Retinal pigment epithelial cell (primary cell): Measurements from ENCODE around the gene OR52E6.

Source experiments
- DNase-seq: peaks from one replicate; pipeline ENCODE4 v3.0.0-alpha.2; 2010; ENCODE audit warnings: low read depth
- H3K4me3 ChIP-seq: 2 replicates; pipeline ENCODE4 v1.5.1; 2011; ENCODE audit warnings: mild to moderate bottlenecking, low read length, control low read depth, moderate library complexity
- CTCF ChIP-seq: conservative IDR thresholded peaks from 2 replicates; pipeline ENCODE4 v1.5.1; 2011; ENCODE audit warnings: low read depth, low read length, control low read depth, inconsistent platforms

OR52E6 gene

GRCh38 chr11:5807580-5807979 is 34.1 kb downstream of the OR52E6 start:
- H3K4me3 ChIP-seq: no peak overlapping the region
- no peak for DNase-seq
- no peak for TF ChIP-seq CTCF

GRCh38 chr11:5803982-5804381 is 37.7 kb downstream of the OR52E6 start:
- TF ChIP-seq CTCF: no peak
- H3K4me3 ChIP-seq: no peak overlapping the region
- DNase-seq: no peak

- no peak overlapping the region for H3K4me3 ChIP-seq
- no peak for DNase-seq
- no peak for TF ChIP-seq CTCF
These were observed 45.2 kb downstream of the OR52E6 start for GRCh38 chr11:5796541-5796940.

- H3K4me3 ChIP-seq: no peak within 1 kb of the TSS
- no peak for DNase-seq
- no peak for TF ChIP-seq CTCF
These were observed 50.5 kb downstream of the OR52E6 start, which contains the start of gene OR52N1 for GRCh38 chr11:5791165-5791564. TSS of gene OR52N1 (minus strand) at chr11:5791265. CDS start at chr11:5788816, 2,449 bp downstream.
